Head of caudate nucleus (tissue), 42 donors: Measurements from ENCODE around the gene SSBP2.
"Not testable (repeated sequence)": the region's sequence is repeated elsewhere in the genome, so short reads cannot be mapped to it uniquely, and the experiment has no call there.

ENCODE experiments used
- DNase-seq, 42 donors: peaks; one replicate each; pipeline versions ENCODE4 v3.0.0 to v3.0.0-alpha.2; 2020 to 2021; ENCODE audit warnings: mixed read lengths in 7 of 42
- intact Hi-C: fragments of 100-400 bp; cut with DNase I; formaldehyde crosslinking; loops from one replicate; pipeline ENCODE4 v1.15.0; 2022

SSBP2 gene

GRCh38 chr5:81700166-81700565, 50.7 kb downstream of the SSBP2 start:
- DNase-seq: no peak
- intact Hi-C loops: no loop called here

- intact Hi-C loops: no loop called here
- no peak for DNase-seq
Observed at GRCh38 chr5:81698813-81699212, 52.1 kb downstream of the SSBP2 start.

DNA sequence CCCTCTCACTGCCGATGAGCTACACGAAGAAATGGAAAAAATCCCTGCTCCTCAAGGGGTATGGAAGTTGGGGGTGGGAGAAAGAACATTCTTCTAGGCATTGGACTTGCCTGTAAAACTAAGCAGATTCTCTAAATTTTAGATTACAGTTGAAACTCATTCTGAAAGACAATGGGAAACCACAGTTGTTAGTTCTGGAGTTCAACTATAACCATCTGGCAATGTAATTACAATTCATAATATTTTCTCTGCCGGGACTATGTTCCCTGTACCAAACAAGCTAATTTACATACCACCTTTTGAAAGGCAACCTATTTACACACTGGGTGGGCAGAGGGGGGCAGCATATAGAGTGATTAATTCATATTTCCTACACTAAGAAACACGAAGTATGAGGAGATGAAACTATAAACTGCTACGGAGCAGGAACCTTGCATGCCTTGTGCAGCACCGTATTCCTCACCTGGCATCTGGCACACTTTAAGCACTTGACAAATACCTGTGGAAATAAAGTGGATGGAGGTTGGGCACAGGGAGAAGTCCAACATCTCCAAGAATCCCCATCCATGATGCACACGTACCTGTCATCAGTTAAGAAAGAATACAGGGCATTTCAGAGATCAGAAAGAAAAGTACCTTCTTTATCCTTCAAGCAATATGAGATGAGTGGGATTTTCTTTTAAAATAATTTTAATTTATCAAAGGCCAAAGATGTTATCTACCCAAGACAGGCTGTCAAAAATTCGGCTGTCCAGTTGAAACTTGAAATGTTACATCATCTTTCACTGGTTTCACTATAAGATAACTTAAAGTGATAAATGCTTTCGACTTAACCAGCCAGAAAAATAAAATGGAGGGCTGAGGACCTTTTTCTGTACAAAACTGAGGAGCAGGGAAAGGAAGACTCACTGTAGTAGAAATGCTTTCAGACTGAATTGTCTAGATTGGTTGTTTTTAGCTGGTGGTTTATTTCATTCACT, 54.2 kb downstream of the SSBP2 start:
- intact Hi-C loops: no loop called here

GRCh38 chr5:81694726-81695125, 56.2 kb downstream of the SSBP2 start:
- intact Hi-C loops: no loop called here
- DNase-seq: no peak

More for the DNA sequence above, 54.2 kb downstream of the SSBP2 start:
- no peak for DNase-seq

- intact Hi-C loops: no loop called here
Observed at GRCh38 chr5:81688215-81688614, 62.7 kb downstream of the SSBP2 start.

GRCh38 chr5:81687292-81687691, 63.6 kb downstream of the SSBP2 start:
- no peak for DNase-seq
- intact Hi-C loops: no loop called here

More at GRCh38 chr5:81688215-81688614, 62.7 kb downstream of the SSBP2 start:
- no peak for DNase-seq

DNA sequence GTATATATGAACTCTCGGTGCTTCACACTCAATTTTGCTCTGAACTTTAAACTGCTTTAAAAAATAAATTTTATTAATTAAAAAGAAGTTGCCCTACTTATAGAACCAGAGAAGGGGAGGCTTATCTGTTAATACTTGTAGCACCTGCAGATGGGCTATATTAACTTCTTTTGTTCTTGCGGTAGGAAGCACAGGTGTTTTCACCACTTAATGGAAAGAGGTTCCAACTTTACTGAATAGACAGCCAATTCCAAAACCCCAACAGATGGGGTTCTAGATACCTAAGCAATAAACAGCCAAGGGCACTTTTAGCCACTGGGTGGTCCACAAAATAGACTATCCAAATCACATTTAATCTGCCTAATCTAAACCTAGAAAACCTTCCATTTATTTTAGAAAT, 65.4 kb downstream of the SSBP2 start:
- intact Hi-C loops: no loop called here
- no peak for DNase-seq

GRCh38 chr5:81679885-81680284, 71.0 kb downstream of the SSBP2 start:
- intact Hi-C loops: no loop called here
- DNase-seq: no peak

DNA sequence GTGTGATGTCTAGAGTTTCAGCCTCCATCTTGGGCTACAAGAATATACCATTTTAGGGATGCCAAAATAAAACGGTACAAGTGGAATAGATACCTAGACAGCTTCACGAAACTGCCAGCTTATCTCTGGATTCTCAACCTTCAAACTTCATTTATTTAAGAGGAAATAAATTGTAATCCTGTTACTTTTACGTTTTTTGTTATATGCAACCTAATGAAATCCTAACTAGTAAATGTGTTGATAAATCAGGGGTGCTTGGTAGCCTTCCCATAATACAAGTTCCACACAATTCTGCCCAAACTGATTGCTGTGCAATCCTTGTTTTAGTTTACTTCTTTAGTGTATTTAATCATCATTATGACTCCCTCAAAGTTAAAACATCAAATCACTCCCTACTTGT, 75.5 kb downstream of the SSBP2 start:
- DNase-seq: no peak
- intact Hi-C loops: no loop called here

DNA sequence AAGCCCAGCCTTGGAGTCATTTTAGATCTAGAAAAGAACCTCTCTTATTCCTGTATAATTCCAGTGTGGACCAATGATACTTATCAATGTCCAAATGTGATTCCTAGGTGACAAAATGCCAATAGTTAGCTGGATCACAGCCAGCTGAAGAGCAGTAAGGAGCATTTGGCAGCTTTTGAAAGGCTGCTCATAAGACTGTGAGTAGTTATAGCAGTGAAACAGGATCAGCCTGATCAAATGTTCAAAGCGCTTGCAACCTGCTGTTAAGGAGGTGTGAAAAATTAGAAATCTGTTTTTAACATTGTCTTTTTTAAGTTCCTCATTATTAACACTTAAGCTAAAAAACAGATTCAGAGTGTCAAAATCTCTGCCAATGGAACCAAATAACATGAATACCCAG, 85.1 kb downstream of the SSBP2 start:
- intact Hi-C loops: no loop called here
- no peak for DNase-seq

DNA sequence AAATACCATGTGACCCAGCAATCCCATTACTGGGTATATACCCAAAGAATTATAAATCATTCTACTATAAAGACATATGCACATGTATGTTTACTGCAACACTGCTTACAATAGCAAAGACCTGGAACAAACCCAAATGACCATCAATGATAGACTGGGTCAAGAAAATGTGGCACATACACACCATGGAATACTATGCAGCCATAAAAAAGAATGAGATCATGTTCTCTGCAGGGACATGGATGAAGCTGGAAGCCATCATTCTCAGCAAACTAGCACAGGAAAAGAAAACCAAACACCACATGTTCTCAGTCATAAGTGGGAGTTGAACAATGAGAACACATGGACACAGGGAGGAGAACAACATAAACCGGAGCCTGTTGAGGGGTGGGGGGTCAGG, 90.3 kb downstream of the SSBP2 start:
- intact Hi-C loops, DNase-seq: not testable (repeated sequence)

DNA sequence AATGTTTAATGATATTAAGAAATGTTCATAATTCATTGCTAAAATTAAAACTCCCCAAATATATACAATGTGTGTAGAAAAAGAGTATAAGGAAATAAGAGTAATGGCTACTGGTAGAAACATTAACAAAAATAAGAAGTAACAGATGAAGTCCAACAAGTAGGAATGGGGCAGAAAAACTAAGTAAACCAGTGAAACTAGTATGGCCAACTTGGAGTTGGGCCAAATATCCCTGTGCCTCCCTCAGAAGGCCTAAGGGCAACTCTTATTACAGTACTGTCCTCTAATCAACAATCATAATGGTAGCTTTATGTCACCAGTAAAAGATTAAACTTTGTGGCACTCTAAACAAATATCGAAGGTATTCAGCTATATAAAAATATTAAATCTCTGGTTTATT, 93.5 kb downstream of the SSBP2 start:
- DNase-seq: peak in 1 of 42 donors; percentile 4
- intact Hi-C loops: no loop called here

DNA sequence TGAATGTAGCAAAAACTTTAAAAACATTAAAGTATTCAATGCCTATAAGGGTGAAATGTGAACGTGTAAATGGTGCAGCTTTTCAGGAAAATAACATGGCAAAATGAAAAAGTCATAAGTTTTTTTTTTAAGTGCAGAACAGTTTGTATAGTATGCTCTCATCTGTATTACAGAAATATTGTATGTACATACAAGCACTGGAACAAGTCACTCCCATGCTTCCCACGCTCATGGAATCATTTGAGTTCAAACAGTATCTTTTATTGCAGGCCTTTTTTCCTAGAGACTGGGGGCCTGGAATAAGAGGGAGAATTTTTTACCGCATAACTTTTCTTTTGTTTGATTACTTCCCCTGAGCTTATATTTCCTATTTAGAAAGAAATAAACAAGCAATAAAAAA, 94.1 kb downstream of the SSBP2 start:
- intact Hi-C loops: no loop called here
- no peak for DNase-seq

- intact Hi-C loops: no loop called here
Observed at GRCh38 chr5:81650987-81651386, 99.9 kb downstream of the SSBP2 start.

DNA sequence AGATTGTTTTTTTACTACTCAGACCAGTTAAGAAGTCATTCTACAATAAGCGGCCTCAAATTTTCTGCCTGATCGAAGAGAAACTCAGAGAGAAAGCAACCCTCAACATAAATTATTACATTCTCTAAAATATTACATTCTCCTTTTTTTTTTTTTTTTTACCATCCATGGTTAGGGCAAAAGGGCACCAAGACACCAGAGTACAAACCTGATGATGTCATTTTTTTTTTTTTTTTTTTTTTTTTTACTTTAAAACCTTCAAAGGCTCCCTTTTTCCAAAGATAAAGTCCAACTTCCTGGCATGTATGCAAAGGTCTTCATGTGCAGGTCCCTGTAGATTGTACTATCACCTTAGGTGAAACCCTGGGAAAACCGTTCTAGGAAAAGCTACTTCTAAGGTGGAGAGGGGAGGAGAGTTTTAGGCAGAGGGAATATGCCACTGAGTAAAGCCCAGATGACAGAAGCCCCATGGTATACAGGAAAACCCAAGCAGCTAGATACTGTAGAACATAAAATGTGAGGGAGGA, 104.4 kb downstream of the SSBP2 start:
- DNase-seq: no peak
- intact Hi-C loops: no loop called here

More at GRCh38 chr5:81650987-81651386, 99.9 kb downstream of the SSBP2 start:
- DNase-seq: no peak

GRCh38 chr5:81642210-81642609, 108.7 kb downstream of the SSBP2 start:
- no peak for DNase-seq
- intact Hi-C loops: no loop called here

GRCh38 chr5:81639556-81639955, 111.3 kb downstream of the SSBP2 start:
- no peak for DNase-seq
- intact Hi-C loops: no loop called here

DNA sequence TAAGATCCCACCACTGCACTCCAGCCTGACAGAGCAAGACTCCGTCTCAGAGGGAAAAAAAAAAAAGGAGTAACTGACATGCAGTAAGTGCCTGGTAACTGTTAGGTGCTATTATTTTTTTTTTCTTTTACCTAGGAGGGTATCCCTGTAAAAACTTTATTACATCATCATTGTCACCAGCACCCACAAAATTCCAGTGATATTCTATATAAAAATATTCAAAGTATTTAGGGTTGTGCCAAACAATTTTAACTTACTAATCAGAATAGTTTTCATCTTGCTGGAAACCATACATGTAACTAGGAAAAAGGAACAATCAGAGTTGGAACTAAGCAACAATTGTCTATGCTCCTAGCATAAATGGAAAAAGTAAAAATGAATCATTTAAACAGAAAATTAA, 112.4 kb downstream of the SSBP2 start:
- DNase-seq: no peak
- intact Hi-C loops: no loop called here

- intact Hi-C loops: no loop called here
Observed at GRCh38 chr5:81633891-81634290, 117.0 kb downstream of the SSBP2 start.

GRCh38 chr5:81633471-81633870, 117.4 kb downstream of the SSBP2 start:
- no peak for DNase-seq
- intact Hi-C loops: no loop called here

More at GRCh38 chr5:81633891-81634290, 117.0 kb downstream of the SSBP2 start:
- no peak for DNase-seq

- no peak for DNase-seq
- intact Hi-C loops: no loop called here
Observed at GRCh38 chr5:81632679-81633078, 118.2 kb downstream of the SSBP2 start.
